ENCODE data around the gene KCNQ2. TPM values are rescaled to one million over a fixed set of nuclear protein-coding genes. Genes with fewer than 3 reads are reported as not detected.

KCNQ2 gene
- total RNA-seq, 4 donors from 2014 or later = not detected

DNA sequence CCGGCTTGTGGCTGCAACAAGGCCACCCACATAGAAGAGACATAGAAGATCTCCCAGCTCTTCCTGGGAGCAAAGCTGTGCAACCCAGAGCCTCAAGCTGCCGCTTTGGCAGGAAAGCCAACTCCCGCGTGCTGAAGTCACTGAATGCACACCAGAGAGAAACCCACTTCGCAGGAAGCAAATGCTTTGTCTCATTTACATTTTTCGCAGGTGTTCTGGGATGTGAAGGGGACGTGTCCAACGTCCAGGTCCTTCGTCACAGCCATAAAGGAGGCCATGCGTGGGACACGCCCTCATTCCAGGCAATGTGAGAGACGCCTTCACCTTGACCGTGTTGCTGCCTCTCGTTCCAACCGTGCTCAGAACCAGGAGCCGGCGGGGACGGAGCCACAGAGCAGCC lies 24.4 kb downstream of the KCNQ2 start:
- TF ChIP-seq, protein P1, sequence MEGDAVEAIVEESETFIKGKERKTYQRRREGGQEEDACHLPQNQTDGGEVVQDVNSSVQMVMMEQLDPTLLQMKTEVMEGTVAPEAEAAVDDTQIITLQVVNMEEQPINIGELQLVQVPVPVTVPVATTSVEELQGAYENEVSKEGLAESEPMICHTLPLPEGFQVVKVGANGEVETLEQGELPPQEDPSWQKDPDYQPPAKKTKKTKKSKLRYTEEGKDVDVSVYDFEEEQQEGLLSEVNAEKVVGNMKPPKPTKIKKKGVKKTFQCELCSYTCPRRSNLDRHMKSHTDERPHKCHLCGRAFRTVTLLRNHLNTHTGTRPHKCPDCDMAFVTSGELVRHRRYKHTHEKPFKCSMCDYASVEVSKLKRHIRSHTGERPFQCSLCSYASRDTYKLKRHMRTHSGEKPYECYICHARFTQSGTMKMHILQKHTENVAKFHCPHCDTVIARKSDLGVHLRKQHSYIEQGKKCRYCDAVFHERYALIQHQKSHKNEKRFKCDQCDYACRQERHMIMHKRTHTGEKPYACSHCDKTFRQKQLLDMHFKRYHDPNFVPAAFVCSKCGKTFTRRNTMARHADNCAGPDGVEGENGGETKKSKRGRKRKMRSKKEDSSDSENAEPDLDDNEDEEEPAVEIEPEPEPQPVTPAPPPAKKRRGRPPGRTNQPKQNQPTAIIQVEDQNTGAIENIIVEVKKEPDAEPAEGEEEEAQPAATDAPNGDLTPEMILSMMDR (IDR thresholded peaks at IDR 0.05; ENCODE audit: low read depth) = no peak

DNA sequence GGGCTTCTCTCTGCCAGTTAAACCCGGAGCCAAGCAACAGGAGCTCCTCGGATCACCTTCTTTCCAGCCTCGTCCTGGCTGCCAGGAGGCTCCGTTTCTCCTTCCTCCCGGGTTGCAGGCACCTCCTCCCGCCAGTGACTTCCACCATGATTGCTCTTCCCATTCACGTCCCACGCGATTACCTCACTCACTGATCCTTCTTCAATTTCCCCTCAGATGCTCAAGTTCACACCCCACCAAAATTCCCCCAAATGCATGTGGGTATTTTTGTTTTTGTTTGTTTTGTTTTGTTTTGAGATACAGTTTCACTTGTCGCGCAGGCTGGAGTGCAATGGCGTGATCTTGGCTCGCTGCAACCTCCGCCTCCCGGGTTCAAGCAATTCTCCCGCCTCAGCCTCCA lies 25.1 kb downstream of the KCNQ2 start:
- TF ChIP-seq, protein P1 (IDR thresholded peaks at IDR 0.05; ENCODE audit: low read depth) = no peak

GRCh38 chr20:63446216-63447024 lies 26.0 kb downstream of the KCNQ2 start:
- TF ChIP-seq, protein P1 (IDR thresholded peaks at IDR 0.05; ENCODE audit: low read depth) = no peak

DNA sequence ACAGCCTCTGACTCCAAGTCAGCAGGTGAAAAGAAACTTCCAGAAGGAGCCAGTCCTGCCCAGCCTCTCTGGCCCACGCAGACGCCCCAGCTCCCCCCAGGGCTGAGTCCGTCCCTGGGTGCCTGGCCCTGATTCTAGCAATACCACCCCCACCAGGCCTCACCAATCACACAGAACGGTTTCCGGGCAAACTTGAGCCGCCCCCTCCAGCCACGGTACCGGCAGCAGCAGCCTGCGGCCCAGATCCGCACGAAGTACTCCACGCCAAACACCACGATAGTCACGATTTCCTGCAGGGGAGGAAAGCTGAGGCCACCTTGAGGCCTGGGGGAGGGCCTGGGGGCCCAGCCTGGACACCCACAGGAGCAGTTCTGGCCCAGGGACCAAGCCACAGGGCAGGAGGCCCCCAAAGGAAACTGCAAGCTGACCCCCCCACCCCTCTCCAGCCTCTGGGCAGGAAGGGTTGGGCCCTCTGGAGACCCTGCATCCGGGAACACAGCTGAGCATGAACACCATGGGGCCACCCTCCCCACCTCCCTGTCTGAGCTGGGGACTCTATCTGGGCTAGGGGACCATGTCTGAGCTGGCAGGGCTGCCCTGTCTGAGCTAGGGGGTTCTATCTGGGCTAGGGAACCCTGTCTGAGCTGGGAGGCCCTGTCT lies 27.2 kb downstream of the KCNQ2 start:
- TF ChIP-seq, protein P1 (IDR thresholded peaks at IDR 0.05; ENCODE audit: low read depth) = no peak

DNA sequence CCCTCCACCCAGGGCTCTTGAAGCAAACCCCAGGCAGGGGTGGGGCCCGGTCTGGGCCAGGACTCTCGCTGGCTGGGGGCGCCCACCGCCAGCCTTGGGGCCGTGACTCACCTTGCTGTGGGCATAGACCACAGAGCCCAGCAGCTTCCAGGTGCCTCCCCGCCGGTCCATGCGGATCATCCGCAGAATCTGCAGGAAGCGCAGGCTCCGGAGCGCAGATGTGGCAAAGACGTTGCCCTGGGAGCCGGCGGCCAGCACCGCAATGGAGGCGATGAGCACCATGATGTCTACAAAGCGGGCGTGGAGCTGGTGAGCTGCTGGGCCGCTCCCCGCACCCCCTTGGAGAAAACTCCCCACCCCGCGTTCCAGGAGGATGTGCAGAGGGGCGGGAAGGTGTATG lies 27.9 kb downstream of the KCNQ2 start:
- TF ChIP-seq, protein P1 (IDR thresholded peaks at IDR 0.05; ENCODE audit: low read depth) = no peak

- TF ChIP-seq, protein P1 (IDR thresholded peaks at IDR 0.05; ENCODE audit: low read depth) = no peak
Observed at GRCh38 chr20:63443606-63444395, 28.7 kb downstream of the KCNQ2 start.

GRCh38 chr20:63442100-63442493 lies 30.4 kb downstream of the KCNQ2 start:
- TF ChIP-seq, protein P1 (IDR thresholded peaks at IDR 0.05; ENCODE audit: low read depth) = no peak

All from subcutaneous adipose tissue (tissue), 4 donors.